Stimulated activated CD4-positive, alpha-beta T cell treated with anti-CD3 and anti-CD28 coated beads, Interleukin-4, amount 100 ng/mL, for 48 hours (primary cell): ENCODE data around the gene CALCOCO1.
"Not testable (repeated sequence)": the region's sequence is repeated elsewhere in the genome, so short reads cannot be mapped to it uniquely, and the experiment has no call there.

Experiments used
- DNase-seq, 2 donors: peaks; one replicate each; pipeline ENCODE4 v3.0.0-alpha.2; 2020; ENCODE audit warnings: low read depth in 2 of 2

Gene CALCOCO1

DNA sequence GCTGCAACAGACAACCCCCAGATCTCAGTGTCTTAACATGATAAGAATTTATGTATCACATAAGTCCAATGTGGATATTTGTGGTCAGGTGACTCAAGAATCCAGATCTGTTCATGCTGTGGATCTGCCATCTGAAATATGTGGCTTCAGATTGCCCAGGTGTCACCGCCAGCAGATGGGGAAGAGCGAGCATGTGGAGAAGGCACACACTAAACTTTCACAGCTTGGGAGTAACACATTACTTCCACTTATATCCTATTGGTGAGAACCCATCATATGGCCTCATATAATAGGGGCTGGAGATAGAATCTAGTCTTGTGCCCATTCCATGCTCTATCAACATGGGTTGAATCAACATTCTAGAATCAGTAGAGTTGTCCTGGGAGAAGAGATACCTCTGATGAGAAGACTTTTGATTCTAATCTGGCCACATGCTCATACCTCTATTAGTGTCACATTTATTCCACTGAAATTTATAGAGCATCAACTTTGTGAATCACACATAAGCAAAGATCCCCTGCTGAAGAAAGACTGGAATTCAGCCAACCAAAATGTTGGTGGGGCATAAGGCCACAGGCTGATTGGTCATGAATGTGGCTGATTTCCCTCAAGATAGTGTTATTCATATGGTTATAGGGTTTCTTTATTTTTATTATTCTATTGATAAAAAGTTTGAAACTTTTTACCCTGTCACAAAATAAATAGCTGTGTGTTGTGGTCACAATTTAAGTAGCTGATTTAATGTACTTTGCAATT, 6.0 kb upstream of the CALCOCO1 start:
- no peak for DNase-seq

DNA sequence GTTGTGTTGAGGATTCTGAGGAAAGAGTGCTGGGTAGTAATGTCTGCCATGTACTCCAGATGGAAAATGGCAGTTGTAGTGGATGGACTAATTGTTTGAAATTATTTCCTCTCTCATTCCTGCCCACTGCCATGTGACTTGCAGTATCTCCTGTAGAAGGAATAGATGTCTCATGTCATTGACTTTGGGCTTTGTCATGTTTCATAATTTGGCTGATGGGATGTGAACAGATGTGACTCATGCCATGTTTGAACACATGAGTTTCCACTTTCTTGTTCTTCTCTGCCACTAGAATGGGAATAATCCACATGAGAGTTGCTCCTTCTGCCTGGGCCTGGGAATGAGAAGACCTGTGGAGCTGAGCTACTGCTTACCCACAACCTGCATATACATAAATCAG, 2.4 kb upstream of the CALCOCO1 start:
- no peak for DNase-seq

DNA sequence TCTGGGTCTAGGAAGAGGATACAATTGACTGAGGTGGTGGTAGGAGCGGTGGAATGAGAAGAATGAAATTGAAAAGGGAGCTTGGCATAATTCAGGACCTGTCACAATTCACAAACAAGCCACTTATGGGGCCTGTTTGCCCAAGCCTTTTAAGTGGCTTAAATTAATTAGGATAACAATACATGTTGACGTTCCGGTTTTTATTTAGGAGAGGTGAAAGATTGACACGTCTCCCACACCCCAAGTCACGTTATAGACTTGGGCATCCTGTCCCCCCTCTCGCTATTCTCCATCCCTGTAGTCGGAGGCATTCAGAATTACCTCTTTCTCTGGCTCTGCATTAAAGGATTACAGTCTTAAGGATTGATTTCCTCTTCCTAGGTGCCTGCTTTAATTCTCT, 954 bp upstream of the CALCOCO1 start:
- DNase-seq = no peak

DNA sequence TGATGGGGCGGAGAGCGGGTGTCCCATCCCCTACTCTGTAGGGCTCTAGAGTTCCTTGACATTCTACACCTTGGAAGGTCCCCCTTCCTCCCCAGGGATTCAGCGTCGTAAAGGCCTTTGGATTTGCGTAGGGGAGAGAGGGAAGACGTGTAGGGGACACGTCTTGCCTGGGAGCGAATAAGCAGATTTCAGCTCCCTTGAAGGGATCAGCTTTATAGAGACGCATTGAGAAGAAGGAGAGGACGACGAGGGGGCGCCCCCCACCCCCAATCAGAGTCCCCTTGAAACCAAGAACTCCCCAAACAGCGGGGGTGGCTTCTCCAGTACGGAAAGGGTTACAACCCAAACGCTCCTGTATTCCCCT, 324 bp downstream of the CALCOCO1 start:
- no peak for DNase-seq

DNA sequence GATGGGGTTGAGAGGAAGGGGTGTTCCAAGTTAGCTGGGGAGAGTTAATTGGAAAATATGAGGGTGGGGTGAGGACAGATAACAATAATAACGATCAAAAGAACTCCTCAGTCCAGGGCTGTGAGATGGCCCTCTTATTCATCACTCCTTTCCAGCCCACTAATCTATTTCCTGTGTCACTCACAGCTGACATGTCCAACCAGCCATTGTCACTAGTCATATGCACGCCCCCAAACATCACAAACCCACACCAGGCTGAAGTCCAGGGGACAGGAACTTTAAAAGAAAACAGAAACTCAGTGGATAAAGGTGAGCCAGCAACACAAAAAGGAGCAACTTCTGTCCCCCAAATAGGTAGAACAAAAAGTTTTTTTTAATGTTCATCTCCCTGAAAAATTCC, 911 bp downstream of the CALCOCO1 start:
- DNase-seq = no peak

DNA sequence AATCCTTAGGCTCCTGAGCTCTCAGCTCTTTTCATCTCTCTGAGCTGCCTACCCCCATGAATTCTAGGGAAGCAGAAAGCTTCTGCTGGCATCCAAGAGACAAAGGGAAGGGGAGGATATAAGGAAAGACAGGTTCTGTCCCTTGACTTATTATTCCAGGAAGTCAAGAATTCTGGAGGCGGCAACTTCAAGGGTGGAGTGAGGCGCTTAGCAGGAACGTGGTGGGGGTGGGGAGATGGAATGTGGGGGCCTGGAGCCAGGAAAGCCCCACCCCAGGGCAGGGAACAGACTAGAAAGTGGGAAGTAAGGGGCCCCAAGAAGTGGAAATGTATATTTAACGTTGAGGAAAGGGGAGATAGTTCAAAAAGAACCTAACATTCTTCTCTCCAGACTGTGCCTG, 1.4 kb downstream of the CALCOCO1 start:
- no peak for DNase-seq

DNA sequence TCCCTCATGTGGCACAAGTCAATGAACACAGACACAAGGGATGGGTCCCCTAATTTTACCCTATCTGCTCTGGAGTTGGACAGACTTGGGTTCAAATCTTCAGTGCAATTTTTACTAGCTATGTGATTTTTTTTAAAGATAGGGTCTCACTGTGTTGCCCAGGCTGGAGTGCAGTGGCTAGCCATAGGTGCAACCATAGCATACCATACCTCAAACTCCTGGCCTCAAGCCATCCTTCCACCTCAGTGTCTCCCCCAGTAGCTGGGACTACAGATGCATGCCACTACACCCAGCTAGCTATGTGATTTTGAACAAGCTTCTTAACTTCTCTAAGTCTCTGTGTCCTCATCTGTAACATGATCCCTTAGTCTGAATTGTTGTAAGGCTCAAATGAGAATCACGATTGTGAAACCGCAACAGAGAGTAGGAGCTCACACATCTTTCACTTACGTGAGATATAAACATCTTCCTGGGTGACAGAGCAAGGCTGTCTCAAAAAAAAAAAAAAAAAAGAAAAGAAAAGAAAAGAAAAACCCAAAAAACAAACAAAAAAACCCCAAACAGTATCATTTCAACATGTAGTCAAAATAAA, 4.7 kb downstream of the CALCOCO1 start:
- no peak for DNase-seq

DNA sequence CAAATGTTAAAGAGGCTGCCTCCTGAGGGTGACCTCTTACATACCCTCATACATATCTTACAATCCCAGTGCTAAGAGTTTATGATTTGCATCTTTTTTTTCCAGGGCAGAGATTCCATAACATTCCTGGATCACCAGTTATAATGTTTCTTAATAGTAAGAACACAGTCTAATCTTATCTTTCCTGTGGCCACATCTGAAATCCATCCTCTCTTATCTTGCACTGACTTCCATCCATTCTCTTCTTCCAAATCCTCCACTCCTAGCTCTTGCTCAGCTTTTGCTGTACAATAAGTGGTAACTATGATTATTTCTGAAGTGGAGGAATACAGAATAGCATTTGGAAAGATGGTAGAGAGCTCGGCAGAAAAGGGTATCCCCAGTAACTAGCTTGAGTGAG, 6.3 kb downstream of the CALCOCO1 start:
- no peak for DNase-seq

DNA sequence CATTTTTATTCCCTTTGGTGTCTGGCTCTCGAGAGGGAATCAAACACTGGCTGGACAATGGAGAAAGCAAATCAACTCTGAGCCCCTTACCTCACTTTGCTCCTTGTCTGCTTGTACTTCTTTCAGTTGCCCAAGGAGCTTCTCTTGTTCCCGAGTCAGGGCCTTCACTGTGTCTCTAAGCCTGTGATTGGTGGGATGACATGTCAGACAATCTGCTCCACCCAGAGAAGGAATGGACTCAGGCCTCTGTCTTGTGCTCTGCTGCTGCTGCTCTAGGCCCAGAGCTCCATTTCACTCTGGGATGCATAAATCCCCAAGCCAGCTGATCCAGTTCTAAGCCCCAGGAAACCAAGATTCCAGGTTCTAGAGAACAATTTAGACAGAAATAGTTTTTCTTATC, 7.6 kb downstream of the CALCOCO1 start:
- no peak for DNase-seq

DNA sequence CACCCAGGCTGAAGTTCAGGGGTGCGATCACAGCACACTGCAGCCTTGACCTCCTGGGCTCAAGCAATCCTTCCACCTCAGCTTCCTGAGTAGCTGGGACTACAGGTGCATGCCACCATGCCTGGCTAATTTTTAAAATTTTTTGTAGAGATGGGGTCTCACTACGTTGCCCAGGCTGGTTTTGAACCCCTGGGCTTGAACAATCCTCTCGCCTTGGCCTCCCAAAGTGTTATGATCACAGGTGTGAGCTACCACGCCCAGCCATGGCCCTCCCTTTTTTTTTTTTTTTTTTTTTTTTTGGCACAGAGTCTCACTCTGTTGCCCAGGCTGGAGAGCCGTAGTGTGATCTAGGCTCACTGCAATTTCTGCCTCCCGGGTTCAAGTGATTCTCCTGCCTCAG, 8.7 kb downstream of the CALCOCO1 start:
- not testable (repeated sequence) for DNase-seq

DNA sequence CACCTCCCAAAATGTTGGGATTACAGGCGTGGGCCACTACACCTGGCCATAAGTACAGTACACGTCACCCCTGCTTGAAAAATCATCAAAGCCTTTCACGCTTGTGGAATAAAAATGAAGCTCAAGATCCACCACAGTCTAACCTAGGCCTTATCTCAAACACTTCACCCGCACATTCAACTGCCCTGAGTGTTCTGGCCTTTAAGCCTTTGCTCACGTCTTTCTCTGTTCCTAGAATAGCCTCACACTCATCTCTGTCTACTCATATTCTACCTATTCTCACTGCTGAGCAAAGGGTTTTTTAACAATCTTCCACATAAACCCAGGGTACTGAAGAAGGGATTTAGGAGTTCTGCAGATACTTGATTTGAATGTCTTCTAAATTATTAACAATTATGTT, 9.9 kb downstream of the CALCOCO1 start:
- DNase-seq = no peak

DNA sequence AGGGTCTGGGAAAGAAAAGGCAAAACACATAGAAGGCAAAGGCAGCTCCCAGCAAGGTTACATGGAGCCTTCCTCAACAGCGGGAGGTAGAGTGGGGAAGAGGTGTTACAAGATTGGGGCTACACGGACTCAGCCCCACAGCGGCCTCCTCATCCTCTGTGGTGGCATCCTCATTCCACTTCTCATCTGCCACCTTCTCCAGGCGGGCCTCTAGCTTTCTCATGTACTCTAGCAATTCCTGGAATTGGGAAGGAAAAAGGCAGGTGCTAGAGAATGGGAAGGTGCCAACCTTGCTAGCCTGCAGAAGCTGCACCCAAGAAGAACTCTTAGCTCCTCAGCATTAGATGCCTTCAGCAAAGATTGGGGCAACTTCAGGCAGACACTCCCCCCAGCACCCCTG, 13.2 kb downstream of the CALCOCO1 start:
- no peak for DNase-seq

DNA sequence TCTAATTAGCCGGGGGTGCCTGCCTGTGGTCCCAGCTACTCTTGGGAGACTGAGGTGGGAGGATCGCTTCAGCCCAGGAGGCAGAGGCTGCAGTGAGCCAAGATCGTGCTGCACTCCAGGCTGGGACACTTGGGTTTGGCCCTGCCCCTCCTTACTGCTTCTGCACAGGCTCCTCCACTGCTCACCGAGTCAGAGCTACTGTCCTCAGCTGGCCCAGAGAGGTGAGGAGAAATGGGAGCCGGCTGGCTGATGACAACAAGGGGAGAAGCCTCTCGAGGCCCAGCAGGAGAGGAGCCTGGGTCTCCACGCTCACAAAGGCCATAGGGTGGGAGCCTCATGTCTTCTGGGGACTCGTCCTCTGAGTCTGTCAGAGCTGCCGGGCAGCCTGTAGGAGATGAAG, 13.7 kb downstream of the CALCOCO1 start:
- DNase-seq = no peak

DNA sequence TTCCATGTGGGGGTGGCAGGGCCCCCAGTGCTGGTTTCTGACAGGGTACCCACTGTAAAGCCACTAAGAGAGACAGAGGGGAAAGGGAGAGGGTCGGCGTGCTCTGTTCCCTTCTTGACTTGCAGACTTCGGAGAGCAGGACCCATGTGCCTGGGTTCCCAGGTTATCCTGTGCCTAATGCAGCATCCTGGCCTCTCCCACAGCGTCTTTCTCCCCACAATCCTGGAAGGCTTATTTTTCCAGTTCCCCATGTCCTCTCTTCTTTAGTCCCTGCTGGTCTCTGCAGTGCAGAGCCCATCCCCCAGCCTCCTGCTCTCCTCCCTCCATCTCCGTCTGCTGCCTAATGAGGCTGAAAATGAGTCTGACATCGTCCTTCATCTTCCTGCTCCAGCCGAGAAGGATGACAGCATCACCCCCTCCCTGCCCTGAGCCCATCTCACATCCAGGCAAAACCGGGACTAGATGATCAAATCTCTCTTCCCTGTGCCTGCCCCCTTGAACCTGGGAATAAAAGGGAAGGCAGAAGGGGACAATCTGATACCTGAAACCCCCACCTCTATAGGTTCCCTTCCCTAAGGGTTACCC, 15.1 kb downstream of the CALCOCO1 start:
- no peak for DNase-seq

DNA sequence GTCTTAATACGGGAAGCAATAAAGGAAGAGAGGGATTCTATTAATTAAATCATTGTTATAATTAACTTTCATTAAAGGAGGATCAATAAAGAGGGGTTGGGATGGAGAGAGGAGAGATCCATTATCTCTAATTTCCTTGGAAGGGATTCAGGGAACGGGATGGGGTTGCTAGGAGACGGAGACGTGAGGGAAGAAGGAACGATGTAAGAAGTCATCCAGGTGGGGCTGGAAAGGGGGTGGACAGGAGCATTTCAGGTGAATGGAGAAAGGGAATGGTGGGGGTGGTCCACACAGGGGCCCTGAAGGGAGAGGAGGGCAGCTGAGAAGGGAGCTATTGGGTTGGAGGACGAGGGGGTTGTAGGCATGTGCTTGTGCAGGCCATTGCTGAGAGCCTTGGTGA, 17.2 kb downstream of the CALCOCO1 start:
- DNase-seq = no peak

DNA sequence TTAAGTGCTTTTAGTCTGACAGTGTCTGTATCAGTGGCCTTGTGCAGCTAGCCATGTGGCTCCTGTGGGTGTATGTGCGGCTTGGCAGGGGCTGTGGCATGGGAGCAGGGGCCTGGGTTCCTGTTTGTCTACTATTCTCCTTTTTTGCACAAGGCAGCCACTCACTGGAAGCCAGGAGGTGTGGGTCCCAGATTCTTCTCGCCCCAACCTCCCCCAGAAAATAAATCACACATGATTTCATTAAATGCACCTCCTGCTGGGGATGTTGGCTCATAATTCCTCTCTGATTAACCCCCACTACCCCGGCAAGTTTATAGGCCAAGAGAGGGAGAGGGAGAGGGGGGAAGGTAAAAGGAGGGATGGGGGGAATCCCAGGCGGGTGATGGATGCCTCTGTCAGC, 17.6 kb downstream of the CALCOCO1 start:
- no peak for DNase-seq

DNA sequence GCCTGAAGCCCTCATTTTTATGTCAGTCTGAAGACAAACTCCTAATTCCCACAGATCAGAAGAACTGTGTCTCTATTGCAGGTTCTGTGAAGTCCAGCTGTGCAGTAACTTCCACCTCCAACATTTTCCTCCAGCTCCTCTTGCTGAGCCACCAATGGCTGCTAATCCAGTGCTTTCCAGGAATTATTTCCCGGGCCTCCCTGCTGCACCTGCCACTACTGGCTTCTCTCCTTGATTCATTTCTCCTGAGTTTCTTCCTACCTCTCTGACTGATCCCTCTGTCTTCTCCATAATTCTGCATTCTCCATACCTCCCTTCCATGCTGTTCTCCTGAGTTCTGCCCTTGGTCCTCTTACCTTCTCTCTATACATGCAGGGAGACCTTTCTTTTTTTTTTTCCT, 21.2 kb downstream of the CALCOCO1 start:
- DNase-seq = no peak

DNA sequence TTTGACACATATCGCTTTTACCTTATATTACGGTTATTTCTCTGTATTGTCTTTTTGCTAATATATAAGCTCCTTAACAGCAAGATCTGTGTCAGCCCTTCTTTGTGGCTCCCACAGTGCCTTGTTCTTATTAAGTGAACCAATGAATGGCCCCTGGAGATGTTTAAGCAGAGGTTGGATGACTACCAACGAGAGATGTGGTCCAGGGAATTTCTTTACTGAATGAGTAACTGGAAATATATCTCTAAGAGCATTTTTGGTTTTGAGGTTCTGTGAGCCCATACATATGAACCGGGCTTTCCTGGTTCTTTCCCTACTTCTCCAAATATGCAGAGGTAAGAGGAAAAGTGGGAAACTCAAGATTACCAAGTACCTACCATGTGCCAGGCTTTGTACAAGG, 23.5 kb downstream of the CALCOCO1 start:
- no peak for DNase-seq

DNA sequence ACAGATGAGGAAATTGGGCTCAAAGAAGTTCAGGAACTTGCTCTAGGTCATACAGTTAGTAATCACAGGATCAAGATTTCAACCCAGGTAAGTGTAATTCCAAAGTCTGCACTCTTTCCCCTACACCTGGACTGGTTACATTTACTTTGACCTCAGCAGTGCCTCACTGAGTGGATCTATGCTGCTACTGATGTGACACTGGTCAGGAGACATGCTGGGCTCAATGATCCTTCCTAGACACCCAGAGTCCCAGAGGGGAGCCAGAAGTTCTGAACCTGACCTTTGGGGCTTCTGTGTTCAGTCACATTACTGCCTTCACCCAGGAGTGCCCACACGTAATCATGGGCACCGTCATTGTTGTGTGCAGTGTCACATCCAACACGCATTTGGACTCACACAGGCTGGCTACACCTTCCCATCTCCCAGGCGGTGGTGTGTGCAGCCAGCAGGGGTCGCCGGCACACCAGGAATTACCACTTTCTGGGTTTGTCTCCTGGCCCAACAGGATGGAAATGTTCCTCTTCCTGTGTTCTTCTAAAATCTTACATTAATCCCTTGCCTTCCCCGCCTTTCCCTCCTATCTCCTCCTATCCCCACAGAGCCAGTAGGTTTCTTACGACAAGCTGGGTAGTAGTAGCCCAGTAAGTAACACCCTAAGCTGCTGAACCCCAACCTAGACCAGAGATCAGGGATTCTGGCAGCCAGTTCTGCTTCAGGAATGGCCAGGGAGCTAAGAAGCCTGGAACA, 25.6 kb downstream of the CALCOCO1 start:
- peak; percentile 68 to 73 for DNase-seq

DNA sequence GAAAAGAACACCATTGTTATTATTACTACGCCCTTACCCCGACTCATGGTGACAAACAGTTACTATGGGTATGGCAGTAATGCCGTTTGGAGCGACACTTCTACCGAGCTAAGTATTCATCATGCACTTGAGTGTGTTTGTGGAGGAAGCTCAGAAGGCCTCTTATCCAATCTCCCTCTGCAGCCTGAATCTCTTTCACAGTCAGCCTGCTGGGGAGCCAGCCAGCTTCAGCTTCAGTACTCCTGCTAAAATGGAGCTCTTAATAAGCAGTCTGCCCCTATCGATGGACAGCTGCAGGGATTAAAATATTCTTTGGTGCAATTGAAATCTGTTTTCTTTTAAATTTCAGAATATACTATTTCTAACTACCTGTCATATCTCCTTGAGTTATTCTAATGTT, 26.7 kb downstream of the CALCOCO1 start:
- no peak for DNase-seq

DNA sequence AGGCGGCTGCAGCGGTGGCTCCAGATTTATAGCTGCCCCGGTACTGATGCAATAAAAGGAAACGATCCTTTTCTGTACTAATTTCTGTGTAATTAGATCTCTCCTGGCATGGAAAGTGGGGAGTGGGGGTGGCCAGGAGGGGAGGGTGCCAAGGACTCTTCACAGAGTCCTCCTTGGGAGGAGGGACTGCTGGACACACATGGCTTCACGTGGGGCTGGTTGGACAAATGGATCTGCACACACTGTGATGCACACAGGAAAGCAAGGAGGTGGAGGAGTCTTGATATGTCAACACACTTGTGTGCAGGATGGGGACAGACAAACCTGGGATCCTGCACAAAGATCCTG, 27.6 kb downstream of the CALCOCO1 start:
- DNase-seq = no peak

DNA sequence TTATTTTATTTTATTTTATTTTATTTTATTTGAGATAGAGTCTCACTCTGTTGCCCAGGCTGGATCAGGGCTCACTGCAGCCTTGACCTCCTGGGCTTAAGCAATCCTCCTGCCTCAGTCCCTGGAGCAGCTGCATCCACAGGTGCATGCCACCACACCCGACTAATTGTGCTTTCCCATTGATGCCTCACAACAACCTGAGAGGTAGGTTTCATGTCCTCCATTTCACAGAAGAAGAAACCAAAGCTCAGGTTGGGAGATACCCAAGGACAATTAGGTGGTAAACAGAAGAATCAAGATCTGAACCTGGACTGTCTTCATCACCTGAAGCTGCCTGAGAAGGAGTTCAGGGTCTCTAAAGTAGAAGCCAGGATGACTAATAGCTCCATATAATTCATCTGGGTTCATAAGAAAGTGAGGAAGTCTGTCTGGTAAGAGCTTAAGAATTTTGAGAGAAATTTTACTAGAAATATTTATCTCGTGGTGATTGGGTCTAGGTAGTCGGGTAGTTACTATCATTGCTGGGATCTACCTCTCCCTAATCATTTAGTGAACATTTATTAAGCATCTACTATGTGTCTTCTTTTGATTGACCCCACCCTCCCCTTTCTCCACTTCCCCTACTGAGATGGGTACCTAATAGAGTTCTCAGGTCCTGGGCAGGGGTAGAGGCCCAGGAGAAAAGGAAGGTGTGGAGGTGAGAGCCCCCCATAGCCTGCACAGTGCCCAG, 28.1 kb downstream of the CALCOCO1 start:
- no peak for DNase-seq
